K562 (cell line): ENCODE results near the gene TRMT112. TPM values are rescaled to one million over a fixed set of nuclear protein-coding genes. Genes with fewer than 3 reads are reported as not detected.

Experiments used
- FIP1L1 ChIP-seq: fragments of 200-400 bp; formaldehyde crosslinking; IDR thresholded peaks from 2 replicates; pipeline ENCODE4 v1.6.1; 2018; ENCODE audit warnings: mild to moderate bottlenecking, low read depth, low read length; ENCODE audit not compliant: poor library complexity, severe bottlenecking
- HES1 ChIP-seq: fragments of 450-650 bp; IDR thresholded peaks from 2 replicates; pipeline ENCODE4 v1.6.1; 2016; ENCODE audit warnings: low read depth, mild to moderate bottlenecking, moderate library complexity
- ILF3 ChIP-seq: fragments of 450-650 bp; IDR thresholded peaks from 2 replicates; pipeline ENCODE4 v1.6.1; 2018; ENCODE audit warnings: antibody characterized with exemption, mild to moderate bottlenecking, moderate library complexity, borderline replicate concordance
- ILK ChIP-seq: fragments of 450-650 bp; IDR thresholded peaks from 2 replicates; pipeline ENCODE4 v1.6.1; 2016; ENCODE audit warnings: missing genetic modification characterization, low read depth, mild to moderate bottlenecking, missing compliant biosample characterization, moderate library complexity, borderline replicate concordance
- LCOR ChIP-seq: sonication (generic); formaldehyde crosslinking; IDR thresholded peaks from 2 replicates; pipeline ENCODE4 v1.8.0; 2022; ENCODE audit warnings: mild to moderate bottlenecking, missing genetic modification reagents
- MEIS2 ChIP-seq: fragments of 450-650 bp; IDR thresholded peaks from 2 replicates; pipeline ENCODE4 v1.6.1; 2014; ENCODE audit warnings: mild to moderate bottlenecking; ENCODE audit not compliant: partially characterized antibody
- MYC ChIP-seq, 2 experiments: fragments of 250-450 bp in 1 of 2; sonication (Bioruptor Pico) in 1 of 2; IDR thresholded peaks; 2 replicates each; pipeline versions ENCODE4 v1.5.1 to v1.6.1; 2012 to 2021; ENCODE audit warnings: low read depth in 2 of 2, borderline replicate concordance in 1 of 2, improper control_type of control experiment in 1 of 2, low read length in 1 of 2, mild to moderate bottlenecking in 1 of 2, moderate library complexity in 1 of 2
- NUFIP1 ChIP-seq: fragments of 450-650 bp; IDR thresholded peaks from 2 replicates; pipeline ENCODE4 v1.6.1; 2018; ENCODE audit not compliant: partially characterized antibody
- POLR2B ChIP-seq: fragments of 450-650 bp; IDR thresholded peaks from 2 replicates; pipeline ENCODE4 v1.6.1; 2018; ENCODE audit warnings: low read depth; ENCODE audit not compliant: partially characterized antibody
- PTBP1 ChIP-seq: fragments of 200-400 bp; formaldehyde crosslinking; IDR thresholded peaks from 2 replicates; pipeline ENCODE4 v1.6.1; 2017; ENCODE audit warnings: low read depth, low read length
- ZBTB40 ChIP-seq, 2 experiments: fragments of 450-650 bp in 1 of 2; sonication (generic) in 1 of 2; formaldehyde crosslinking in 1 of 2; IDR thresholded peaks; 2 replicates each; pipeline versions ENCODE4 v1.7.1 to v1.9.0; 2016 to 2022; ENCODE audit warnings: inconsistent platforms in 1 of 2, mild to moderate bottlenecking in 1 of 2, missing genetic modification reagents in 1 of 2
- ZNF79 ChIP-seq: fragments of 250-450 bp; sonication (Bioruptor Pico); IDR thresholded peaks from 2 replicates; pipeline ENCODE4 v1.4.0; 2020; ENCODE audit warnings: low read depth, mild to moderate bottlenecking, moderate library complexity
- polyA plus RNA-seq, 8 experiments: library from polyadenylated mRNA; depleted of rRNA in 4 of 8; stranded (reverse) in 5 of 8; unstranded in 3 of 8; fragments of >200 nt; fragmentation: Nextera tagmentation in 2 of 8; fragmentation: Illumina TruSeq in 1 of 8; extraction: Ambion mirVana in 2 of 8; extraction: Trizol in 1 of 8; gene quantifications; 2 replicates each; pipeline versions ENCODE4 v1.2.1 to v1.2.3, GENCODE V29; 2011 to 2014; ENCODE audit warnings: inconsistent platforms in 1 of 8, missing spikeins in 1 of 8
- total RNA-seq, 7 experiments: library from RNA; depleted of rRNA in 6 of 7; stranded (reverse); fragments of >200 nt in 6 of 7; fragmentation: Illumina TruSeq in 2 of 7; extraction: Trizol in 2 of 7; gene quantifications; 2 replicates each; pipeline versions ENCODE4 v1.2.1 to v1.2.3, GENCODE V29; 2011 to 2021; ENCODE audit warnings: low replicate concordance in 1 of 7

The TRMT112 gene
- total and polyA plus RNA-seq, 9 of the 15 experiments (the other 6 are each of a cell fraction or from before 2014, with no cell fraction given), result 162 to 444 (median 300) TPM

GRCh38 chr11:64317961-64318765, 804 bp upstream of the TRMT112 start, which contains the start of gene PRDX5 (continued):
- TF ChIP-seq ILK (tag), result no peak
- TF ChIP-seq NUFIP1, result no peak
- no peak; the same call in 1 of the 2 replicates for TF ChIP-seq MYC (IDR thresholded peaks at IDR 0.05; ENCODE audit: low read depth, low read length)
- TF ChIP-seq MYC (CRISPR knock-in tag; IDR thresholded peaks at IDR 0.05; ENCODE audit: borderline replicate concordance, low read depth), result no peak; the same call in 1 of the 2 replicates
- no peak for TF ChIP-seq HES1
- peak; percentile 89 for TF ChIP-seq MEIS2
- no peak for TF ChIP-seq ZNF79 (CRISPR knock-in tag)
- TF ChIP-seq POLR2B, result peak; percentile 70
- no peak for TF ChIP-seq LCOR
- no peak for TF ChIP-seq ILF3
- TF ChIP-seq ZBTB40 (IDR thresholded peaks at IDR 0.05), result peak; percentile 68
- no peak for TF ChIP-seq ZBTB40 (CRISPR knock-in tag; IDR thresholded peaks at IDR 0.05)
- TF ChIP-seq FIP1L1, result peak; percentile 89
- no peak for TF ChIP-seq PTBP1
